ENCODE measurements around the gene CDCA5.

- TF ChIP-seq POLR2AphosphoS5 (IDR thresholded peaks at IDR 0.05; ENCODE audit: low read depth, low read length) (no peak), POLR2A (IDR thresholded peaks at IDR 0.05; ENCODE audit: low read depth, low read length) (no peak), TAF1 (IDR thresholded peaks at IDR 0.05; ENCODE audit: low read depth, low read length) (no peak), POU2F2 (IDR thresholded peaks at IDR 0.05; ENCODE audit: low read depth, low read length) (no peak)
These were observed 32.4 kb downstream of the CDCA5 start for GRCh38 chr11:65051398-65051858.

Measured in GM12891 (cell line).